Stimulated activated CD4-positive, alpha-beta T cell treated with anti-CD3 and anti-CD28 coated beads, Interleukin-15, amount 100 ng/mL, for 48 hours (primary cell): ENCODE results near the gene AMY2B.
A peak's percentile ranks its signal among the peaks of the same experiment; 100 is the strongest.
"Not testable (repeated sequence)": the region's sequence is repeated elsewhere in the genome, so short reads cannot be mapped to it uniquely, and the experiment has no call there.

Experiments used
- DNase-seq, 2 donors: peaks; one replicate each; pipeline ENCODE4 v3.0.0-alpha.2; 2020; ENCODE audit warnings: low read depth in 2 of 2

The AMY2B gene

DNA sequence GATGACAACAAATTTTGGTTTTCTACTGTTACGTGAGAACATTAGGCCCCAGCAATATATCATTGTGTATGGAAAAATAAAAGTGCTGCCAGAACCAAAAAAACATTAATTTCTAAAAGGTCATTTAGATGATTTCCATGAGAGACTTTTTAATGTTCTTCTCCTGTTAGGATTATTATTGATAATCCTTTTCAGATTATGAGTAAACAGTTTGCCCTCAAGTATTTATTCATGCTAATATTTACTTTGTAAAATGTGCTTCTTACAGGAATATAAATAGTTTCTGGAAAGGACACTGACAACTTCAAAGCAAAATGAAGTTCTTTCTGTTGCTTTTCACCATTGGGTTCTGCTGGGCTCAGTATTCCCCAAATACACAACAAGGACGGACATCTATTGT, at the start of gene AMY2B:
Gene AMY2B, plus strand, starts transcription at position 301 of the 400 bp plus-strand sequence. Its CDS starts 14 bp downstream, at position 315.
- not testable (repeated sequence) for DNase-seq

GRCh38 chr1:103523346-103523745, 48.0 kb upstream of the AMY2B start:
- DNase-seq, result no peak

- DNase-seq, result peak in 1 of 2 donors; percentile 8
These were observed 46.2 kb upstream of the AMY2B start for GRCh38 chr1:103525114-103525606.

GRCh38 chr1:103525607-103526507, 45.5 kb upstream of the AMY2B start, which contains the start of gene RNPC3:
Gene RNPC3 (plus strand): TSS chr1:103525699. CDS start chr1:103526071, 372 bp downstream.
- DNase-seq, result peak; percentile 74 to 75

- no peak for DNase-seq
These were observed 44.1 kb upstream of the AMY2B start for GRCh38 chr1:103527331-103527730.

- DNase-seq, result peak; percentile 60 to 64
These were observed 41.6 kb upstream of the AMY2B start for GRCh38 chr1:103529746-103530145.

DNA sequence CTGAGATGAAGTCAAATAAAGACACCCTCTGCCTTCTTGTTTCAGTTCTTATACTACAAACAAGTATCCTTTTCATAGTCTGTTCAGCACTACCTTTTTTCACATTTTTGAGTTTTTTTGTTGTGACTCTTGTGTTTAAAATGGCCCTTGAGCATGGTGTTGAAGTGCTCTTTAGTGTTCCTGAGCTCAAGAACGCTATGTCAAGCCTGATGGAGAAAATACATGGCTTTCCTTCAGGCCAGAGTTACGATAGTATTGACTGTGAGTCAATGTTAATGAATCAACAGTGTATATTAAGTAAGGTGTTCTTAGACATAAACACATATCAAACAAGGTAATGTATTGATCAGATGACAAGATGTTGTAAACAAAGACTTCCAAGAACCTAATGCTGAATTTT, 33.2 kb upstream of the AMY2B start:
- DNase-seq, result no peak

GRCh38 chr1:103541431-103541830, 30.0 kb upstream of the AMY2B start:
- DNase-seq, result no peak

DNA sequence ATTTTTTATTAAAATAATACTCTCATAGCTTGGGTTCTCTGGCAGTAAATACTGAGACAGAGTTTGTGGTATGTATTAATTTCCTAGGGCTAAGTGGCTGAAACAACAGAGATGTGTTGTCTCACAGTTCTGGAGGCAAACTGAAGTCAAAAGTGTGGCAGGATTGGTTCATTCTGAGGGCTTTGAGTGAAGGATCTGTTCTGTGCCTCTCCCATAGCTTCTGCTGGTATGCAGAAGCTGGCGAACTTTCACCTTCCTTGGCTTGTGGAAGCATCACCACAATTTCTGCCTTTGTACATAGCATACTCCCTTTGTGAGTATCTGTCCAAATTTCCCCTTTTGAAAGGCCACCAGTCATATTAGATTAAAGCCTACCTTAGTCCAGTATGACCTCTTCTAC, 24.9 kb upstream of the AMY2B start:
- DNase-seq, result no peak

DNA sequence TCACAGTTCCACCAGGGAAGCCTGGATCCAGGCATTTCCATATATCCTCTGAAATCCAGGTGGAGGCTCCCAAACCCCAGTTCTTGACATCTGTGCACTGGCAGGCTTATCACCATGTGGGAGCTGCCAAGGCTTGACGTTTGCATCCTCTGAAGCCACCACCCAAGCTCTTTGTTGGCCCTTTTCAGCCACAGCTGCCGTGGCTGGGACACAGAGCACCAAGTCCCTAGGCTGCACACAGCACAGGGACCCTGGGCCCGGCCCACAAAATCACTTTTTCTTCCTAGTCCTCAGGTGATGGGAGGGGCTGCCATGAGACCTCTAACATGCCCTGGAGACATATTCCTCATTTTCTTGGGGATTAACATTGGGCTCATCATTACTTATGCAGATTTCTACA, 23.5 kb upstream of the AMY2B start:
- DNase-seq, result no peak

- no peak for DNase-seq
These were observed 11.0 kb upstream of the AMY2B start for GRCh38 chr1:103560427-103560826.

- DNase-seq, result not testable (repeated sequence)
These were observed 10.3 kb upstream of the AMY2B start for GRCh38 chr1:103561124-103561523.

- DNase-seq, result no peak
These were observed 9.6 kb upstream of the AMY2B start for GRCh38 chr1:103561643-103562395.

- no peak for DNase-seq
These were observed 8.3 kb upstream of the AMY2B start for GRCh38 chr1:103563056-103563455.

GRCh38 chr1:103569493-103569892, 1.9 kb upstream of the AMY2B start:
- no peak for DNase-seq

DNA sequence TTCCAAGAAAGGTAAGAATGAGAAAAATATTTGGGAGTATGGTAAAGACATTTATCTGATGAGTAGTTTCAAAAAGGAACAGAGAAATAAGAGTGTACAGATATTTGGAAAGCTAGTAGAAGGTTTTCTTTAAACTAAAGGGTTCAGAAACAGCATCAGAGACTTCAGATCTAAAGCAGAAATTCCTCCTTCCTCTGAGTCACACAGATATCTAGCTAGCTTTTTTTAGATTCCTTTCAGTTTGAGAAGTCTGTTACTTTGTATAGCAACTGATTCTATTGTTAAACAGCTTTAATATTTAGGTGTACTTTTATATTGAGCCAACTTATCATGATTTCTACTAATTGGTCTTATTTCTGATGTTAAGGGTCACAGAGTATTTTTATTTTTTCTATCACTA, 4.7 kb downstream of the AMY2B start:
- no peak for DNase-seq

DNA sequence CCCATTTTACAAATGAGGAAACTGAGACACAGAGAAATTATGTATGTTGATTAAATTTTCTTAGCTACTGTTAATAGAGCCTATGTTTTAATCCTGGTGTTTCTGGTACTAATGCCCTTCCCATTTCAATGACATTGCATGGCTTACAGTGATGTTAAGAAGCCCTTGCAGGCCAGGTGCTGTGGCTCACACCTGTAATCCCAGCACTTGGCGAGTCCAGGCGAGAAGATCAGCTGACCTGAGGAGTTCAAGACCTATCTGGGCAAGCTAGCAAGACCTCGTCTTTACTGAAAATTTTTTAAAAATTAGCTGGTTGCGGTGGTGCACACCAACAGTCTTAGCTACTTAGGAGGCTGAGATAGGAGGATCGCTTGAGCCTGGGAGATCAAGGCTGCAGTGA, 5.4 kb downstream of the AMY2B start:
- not testable (repeated sequence) for DNase-seq

DNA sequence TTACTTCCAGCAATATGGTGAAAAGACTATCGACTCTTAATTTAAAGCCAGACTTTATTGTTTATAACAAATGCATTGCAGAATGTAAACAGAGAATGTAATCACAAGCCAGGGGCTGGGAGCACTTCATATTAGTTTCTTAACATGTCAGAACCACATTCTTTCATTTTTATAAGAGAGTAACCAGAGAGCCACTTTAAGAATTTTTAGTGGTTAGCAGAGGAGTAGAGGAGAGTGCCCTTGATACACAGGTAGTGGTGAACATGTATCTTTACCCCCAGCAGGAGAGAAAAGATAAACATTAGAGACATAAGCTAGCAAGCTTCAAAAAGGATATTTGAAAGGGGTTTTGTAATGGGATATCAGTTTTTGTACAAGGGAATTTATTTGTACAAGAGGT, 11.1 kb downstream of the AMY2B start:
- DNase-seq, result no peak

- DNase-seq, result no peak
These were observed 12.5 kb downstream of the AMY2B start for GRCh38 chr1:103583887-103584286.

DNA sequence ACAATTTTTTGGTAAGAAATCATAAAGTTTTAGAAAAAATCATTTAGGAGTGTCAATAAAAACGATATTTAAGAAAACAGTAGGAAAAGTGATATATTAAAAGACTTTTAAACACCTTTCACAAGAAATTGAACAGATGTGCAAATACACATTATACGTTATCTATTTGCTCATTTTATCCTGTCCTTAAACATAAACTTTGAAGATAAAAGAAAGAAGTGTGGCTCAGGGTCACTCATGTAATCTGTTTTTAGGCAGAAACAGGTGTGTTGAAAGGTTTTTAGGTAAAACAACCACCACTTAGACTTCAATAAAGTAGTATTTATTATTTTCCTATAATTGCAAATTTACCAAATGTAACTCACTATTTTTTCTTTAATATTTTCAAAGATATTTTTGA, 13.1 kb downstream of the AMY2B start:
- DNase-seq, result no peak

DNA sequence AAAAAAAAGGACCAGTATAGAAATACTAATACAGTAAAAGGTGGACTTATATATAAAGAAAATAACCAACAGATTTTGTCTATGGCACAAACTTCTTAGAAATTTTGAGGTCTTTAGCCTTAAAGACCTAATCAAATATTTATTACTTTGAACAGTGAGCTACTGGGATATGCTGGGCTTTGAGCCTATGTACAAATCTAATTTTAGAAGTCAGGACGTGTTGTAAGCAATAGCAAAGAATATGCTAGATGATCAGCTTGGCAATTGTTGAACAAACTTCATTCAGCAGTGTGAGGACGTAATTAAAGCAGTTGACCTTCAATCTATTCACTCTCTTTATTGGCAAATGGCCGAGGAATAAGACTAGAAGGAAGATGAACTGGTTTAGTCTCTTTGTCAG, 31.4 kb downstream of the AMY2B start:
- not testable (repeated sequence) for DNase-seq

- no peak for DNase-seq
These were observed 45.0 kb downstream of the AMY2B start for GRCh38 chr1:103616362-103616761.
